ENCODE results near the gene EEF1A1.
"Not testable (repeated sequence)": the region's sequence is repeated elsewhere in the genome, so short reads cannot be mapped to it uniquely, and the experiment has no call there.

Gene EEF1A1

GRCh38 chr6:73548458-73549446 lies 27.9 kb upstream of the EEF1A1 start:
- TF ChIP-seq, protein P1, sequence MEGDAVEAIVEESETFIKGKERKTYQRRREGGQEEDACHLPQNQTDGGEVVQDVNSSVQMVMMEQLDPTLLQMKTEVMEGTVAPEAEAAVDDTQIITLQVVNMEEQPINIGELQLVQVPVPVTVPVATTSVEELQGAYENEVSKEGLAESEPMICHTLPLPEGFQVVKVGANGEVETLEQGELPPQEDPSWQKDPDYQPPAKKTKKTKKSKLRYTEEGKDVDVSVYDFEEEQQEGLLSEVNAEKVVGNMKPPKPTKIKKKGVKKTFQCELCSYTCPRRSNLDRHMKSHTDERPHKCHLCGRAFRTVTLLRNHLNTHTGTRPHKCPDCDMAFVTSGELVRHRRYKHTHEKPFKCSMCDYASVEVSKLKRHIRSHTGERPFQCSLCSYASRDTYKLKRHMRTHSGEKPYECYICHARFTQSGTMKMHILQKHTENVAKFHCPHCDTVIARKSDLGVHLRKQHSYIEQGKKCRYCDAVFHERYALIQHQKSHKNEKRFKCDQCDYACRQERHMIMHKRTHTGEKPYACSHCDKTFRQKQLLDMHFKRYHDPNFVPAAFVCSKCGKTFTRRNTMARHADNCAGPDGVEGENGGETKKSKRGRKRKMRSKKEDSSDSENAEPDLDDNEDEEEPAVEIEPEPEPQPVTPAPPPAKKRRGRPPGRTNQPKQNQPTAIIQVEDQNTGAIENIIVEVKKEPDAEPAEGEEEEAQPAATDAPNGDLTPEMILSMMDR (conservative IDR thresholded peaks at IDR 0.05; ENCODE audit: low read depth), result no peak
- DNase-seq (ENCODE audit: low spot score), result no peak
- H3K27ac ChIP-seq, result no peak overlapping the region
- CTCF ChIA-PET, result interaction anchor here (0.6 kb wide), 1 partner anchor 385 kb away, joined by 5 read pairs; no protein-coding TSS in a partner anchor
- POLR2A ChIA-PET (ENCODE audit: low non-redundant PET), result no interaction called here

GRCh38 chr6:73547036-73547435 lies 26.2 kb upstream of the EEF1A1 start:
- ChIA-PET POLR2A (ENCODE audit: low non-redundant PET) (interaction anchor here (0.6 kb wide), 2 partner anchors 86 to 104 kb away, joined by 6 read pairs; no protein-coding TSS in a partner anchor), CTCF (interaction anchor here (0.6 kb wide), 1 partner anchor 9 kb away, joined by 3 read pairs; no protein-coding TSS in a partner anchor)
- no peak for DNase-seq (ENCODE audit: low spot score)
- TF ChIP-seq, protein P1 (conservative IDR thresholded peaks at IDR 0.05; ENCODE audit: low read depth), result no peak
- H3K27ac ChIP-seq, result no peak overlapping the region

GRCh38 chr6:73542891-73543290 lies 22.1 kb upstream of the EEF1A1 start:
- no peak for DNase-seq (ENCODE audit: low spot score)
- ChIA-PET POLR2A (ENCODE audit: low non-redundant PET) (no interaction called here), CTCF (no interaction called here)
- TF ChIP-seq, protein P1 (conservative IDR thresholded peaks at IDR 0.05; ENCODE audit: low read depth), result no peak
- H3K27ac ChIP-seq, result no peak overlapping the region

- DNase-seq (ENCODE audit: low spot score); POLR2A ChIA-PET (ENCODE audit: low non-redundant PET); CTCF ChIA-PET; H3K27ac ChIP-seq: not testable (repeated sequence)
Measured at GRCh38 chr6:73542481-73542880, 21.6 kb upstream of the EEF1A1 start.

DNA sequence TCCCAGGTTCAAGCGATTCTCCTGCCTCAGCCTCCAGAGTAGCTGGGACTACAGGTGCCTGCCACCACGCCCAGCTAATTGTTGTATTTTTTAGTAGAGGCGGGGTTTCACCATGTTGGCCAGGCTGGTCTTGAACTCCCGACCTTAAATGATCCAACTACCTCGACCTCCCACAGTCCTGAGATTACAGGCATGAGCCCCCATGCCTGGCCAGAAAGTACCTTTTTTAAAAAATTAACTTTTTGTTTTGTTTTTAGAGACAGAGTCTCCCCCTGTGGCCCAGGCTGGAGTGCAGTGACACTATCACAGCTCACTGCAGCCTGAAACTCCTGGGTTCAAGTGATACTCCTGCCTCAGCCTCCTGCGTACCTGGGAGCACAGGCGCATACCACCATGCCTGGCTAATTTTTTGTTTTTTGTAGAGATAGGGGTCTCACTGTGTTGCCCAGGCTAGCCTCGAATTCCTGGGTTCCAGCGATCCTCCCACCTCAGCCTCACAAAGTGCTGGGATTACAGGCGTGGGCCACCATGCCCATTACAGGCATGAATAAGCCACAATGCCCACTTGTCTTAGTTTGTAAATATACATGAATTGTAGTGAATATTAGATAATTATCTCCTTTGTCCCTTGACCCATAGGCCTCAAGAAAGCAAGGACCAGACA lies 17.4 kb upstream of the EEF1A1 start:
- ChIA-PET POLR2A (ENCODE audit: low non-redundant PET) (no interaction called here), CTCF (no interaction called here)
- TF ChIP-seq, protein P1 (conservative IDR thresholded peaks at IDR 0.05; ENCODE audit: low read depth), result no peak
- DNase-seq (ENCODE audit: low spot score), result no peak
- H3K27ac ChIP-seq, result no peak overlapping the region

DNA sequence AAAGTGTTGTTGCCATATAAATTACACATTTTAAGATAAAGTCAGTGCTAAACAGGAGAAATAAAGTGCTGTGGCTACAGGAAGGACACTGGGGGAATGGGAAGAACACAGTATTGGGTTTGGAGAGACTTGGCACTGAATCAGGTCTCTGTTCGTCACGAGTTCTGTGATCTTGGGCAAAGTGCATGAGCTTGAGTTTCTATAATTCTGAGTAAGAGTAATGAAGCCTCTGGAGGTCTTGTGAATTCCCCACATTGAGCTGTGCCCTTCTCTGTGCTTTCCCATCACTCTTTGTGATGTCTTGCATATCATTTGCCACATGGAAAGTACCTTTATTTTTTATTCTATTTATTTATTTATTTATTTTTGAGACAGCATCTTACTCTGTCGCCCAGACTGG lies 16.8 kb upstream of the EEF1A1 start:
- POLR2A ChIA-PET (ENCODE audit: low non-redundant PET), result no interaction called here
- no peak for DNase-seq (ENCODE audit: low spot score)
- TF ChIP-seq, protein P1 (conservative IDR thresholded peaks at IDR 0.05; ENCODE audit: low read depth), result no peak
- no peak overlapping the region for H3K27ac ChIP-seq
- CTCF ChIA-PET, result no interaction called here

All from RWPE1 (cell line).